Erythroblast (primary cell): ENCODE results near the gene ARHGAP5.

Experiments used
- GATA1 ChIP-seq: IDR thresholded peaks from 2 replicates; pipeline ENCODE4 v1.6.1; 2011; ENCODE audit warnings: low read depth, mild to moderate bottlenecking, control low read depth, low read length, moderate library complexity
- POLR2A ChIP-seq: IDR thresholded peaks from 2 replicates; pipeline ENCODE4 v1.6.1; 2011; ENCODE audit warnings: mild to moderate bottlenecking, low read length

DNA sequence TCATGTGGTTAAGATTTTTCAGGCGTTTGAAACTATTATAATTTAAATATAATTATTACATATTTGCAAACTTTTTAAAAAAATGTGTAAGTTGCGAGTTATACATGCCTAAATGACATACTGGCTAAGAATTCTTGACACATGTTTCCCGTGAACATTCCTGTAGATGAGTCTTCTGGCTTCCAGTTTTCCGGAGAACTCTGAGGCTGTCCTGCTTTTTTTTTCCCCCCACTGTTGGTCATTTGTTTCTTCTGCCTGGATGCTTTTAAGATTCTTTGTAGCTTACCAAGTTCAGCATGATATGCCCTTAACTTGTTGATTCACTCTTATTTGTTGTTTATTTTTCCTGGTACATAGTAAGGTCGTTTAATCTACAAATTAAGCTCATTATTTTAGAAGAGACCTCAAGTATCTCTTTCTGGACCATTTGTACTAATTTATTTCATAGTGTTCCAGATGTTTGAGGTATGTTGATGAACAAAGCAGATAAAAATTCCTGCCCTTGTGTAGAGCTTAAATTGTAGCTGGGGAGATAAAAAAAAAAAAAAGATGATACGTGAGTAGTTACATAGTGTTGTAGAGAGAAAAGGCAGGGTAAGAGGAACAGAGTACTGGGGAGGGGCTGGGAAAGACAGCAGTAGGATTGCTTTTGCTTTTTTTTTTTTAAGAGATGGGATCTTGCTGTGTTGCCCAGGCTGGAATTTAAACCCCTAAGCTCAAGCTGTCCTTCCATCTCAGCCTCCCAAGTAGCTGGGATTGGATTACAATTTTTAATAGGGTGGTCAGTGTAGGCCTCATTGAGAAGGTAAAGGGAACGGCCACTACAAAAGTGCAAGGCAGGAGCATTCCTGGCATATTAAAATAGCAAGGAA is 32.8 kb downstream of the ARHGAP5 start:
- TF ChIP-seq POLR2A (no peak), GATA1 (no peak)
